H1 (cell line): ENCODE data around the gene FAM228A. TPM values are rescaled to one million over a fixed set of nuclear protein-coding genes. Genes with fewer than 3 reads are reported as not detected.

Experiments used
- MAFK ChIP-seq: IDR thresholded peaks from 2 replicates; pipeline ENCODE4 v1.6.1; 2012; ENCODE audit warnings: low read depth, mild to moderate bottlenecking, improper control_type of control experiment, low read length
- RFX5 ChIP-seq: IDR thresholded peaks from 2 replicates; pipeline ENCODE4 v1.6.1; 2011; ENCODE audit warnings: low read depth, low read length, improper control_type of control experiment, borderline replicate concordance
- polyA plus RNA-seq, 7 experiments: library from polyadenylated mRNA; depleted of rRNA in 3 of 7; stranded (reverse) in 5 of 7; unstranded in 2 of 7; fragments of >200 nt in 5 of 7; fragments of 200-250 nt in 2 of 7; gene quantifications; 1 replicate in 5 of 7; 2 replicates in 1 of 7; 4 replicates in 1 of 7; pipeline versions ENCODE4 v1.2.1 to v1.2.3, GENCODE V29; 2011 to 2013; ENCODE audit warnings: missing spikeins in 2 of 7, mixed read lengths in 2 of 7
- total RNA-seq: library from RNA; stranded (reverse); fragmentation: NEBNext Ultra II Directional; extraction: Animal tissue kit (Norgen Biotek cat#: 25700); gene quantifications from 2 replicates; pipeline ENCODE4 v1.2.1, GENCODE V29; 2021

The FAM228A gene
- total and polyA plus RNA-seq, 2 of the 8 experiments (the other 6 are each of a cell fraction or from before 2014, with no cell fraction given): not detected

GRCh38 chr2:24239553-24239952 lies 64.7 kb downstream of the FAM228A start (continued):
- no peak for TF ChIP-seq MAFK
- TF ChIP-seq RFX5: no peak
- TF ChIP-seq, all 59 proteins: peak for 0

Other genes starting within 250 kb of the FAM228A start
- 15.3 and 16.1 TPM in 2 replicates for gene ATAD2B, start 247.9 kb upstream of the FAM228A start, total RNA-seq
- 2.7 and 3.4 TPM in 2 replicates for gene ATAD2B, start 247.9 kb upstream of the FAM228A start, polyA plus RNA-seq (2011; rRNA removed)
- gene UBXN2A, start 234.6 kb upstream of the FAM228A start, total RNA-seq: 19.0 and 20.4 TPM in 2 replicates
- 2.6 and 3.6 TPM in 2 replicates for gene UBXN2A, start 234.6 kb upstream of the FAM228A start, polyA plus RNA-seq (2011; rRNA removed)
- gene MFSD2B, start 165.0 kb upstream of the FAM228A start, total RNA-seq: 0.48 and 1.1 TPM in 2 replicates
- gene MFSD2B, start 165.0 kb upstream of the FAM228A start, polyA plus RNA-seq (2011; rRNA removed): 0.33 and 0.46 TPM in 2 replicates
- gene WDCP, start 127.7 kb upstream of the FAM228A start, total RNA-seq: 37.6 and 40.1 TPM in 2 replicates
- gene WDCP, start 127.7 kb upstream of the FAM228A start, polyA plus RNA-seq (2011; rRNA removed): 18.0 and 19.2 TPM in 2 replicates
- gene FKBP1B, start 125.3 kb upstream of the FAM228A start, total RNA-seq: 47.6 and 50.8 TPM in 2 replicates
- gene FKBP1B, start 125.3 kb upstream of the FAM228A start, polyA plus RNA-seq (2011; rRNA removed): 135 and 151 TPM in 2 replicates
- 126 and 127 TPM in 2 replicates for gene SF3B6, start 98.7 kb upstream of the FAM228A start, total RNA-seq
- 86.6 and 155 TPM in 2 replicates for gene SF3B6, start 98.7 kb upstream of the FAM228A start, polyA plus RNA-seq (2011; rRNA removed)
- 29.4 and 30.1 TPM in 2 replicates for gene TP53I3, start 90.2 kb upstream of the FAM228A start, total RNA-seq
- gene TP53I3, start 90.2 kb upstream of the FAM228A start, polyA plus RNA-seq (2011; rRNA removed): 34.5 and 36.3 TPM in 2 replicates
- not detected in 2 replicates for gene PFN4, start 51.7 kb upstream of the FAM228A start, total RNA-seq
- gene PFN4, start 51.7 kb upstream of the FAM228A start, polyA plus RNA-seq (2011; rRNA removed): not detected in 2 replicates
- 3.2 and 3.5 TPM in 2 replicates for gene FAM228B, start 51.6 kb upstream of the FAM228A start, total RNA-seq
- 0.97 and 1.4 TPM in 2 replicates for gene FAM228B, start 51.6 kb upstream of the FAM228A start, polyA plus RNA-seq (2011; rRNA removed)
- 14.7 and 17.0 TPM in 2 replicates for gene ITSN2, start 185.5 kb downstream of the FAM228A start, total RNA-seq
- 9.3 and 9.4 TPM in 2 replicates for gene ITSN2, start 185.5 kb downstream of the FAM228A start, polyA plus RNA-seq (2011; rRNA removed)